Smooth muscle cell (in vitro differentiated cells): ENCODE measurements around the gene EMX1. TPM values are rescaled to one million over a fixed set of nuclear protein-coding genes. Genes with fewer than 3 reads are reported as not detected.

Experiments
- DNase-seq: peaks from one replicate; lab custom pipeline; 2025; ENCODE audit not compliant: unreplicated experiment; lab: John Stamatoyannopoulos, UW
- H2AFZ ChIP-seq: fragments of 200-600 bp; sonication (generic); 2 replicates; pipeline ENCODE4 v1.6.0; 2016; ENCODE audit warnings: antibody characterized with exemption, low read depth, mild to moderate bottlenecking
- H3F3A ChIP-seq: fragments of 200-600 bp; sonication (generic); 2 replicates; pipeline ENCODE4 v1.6.0; 2017; ENCODE audit warnings: antibody characterized with exemption, low read depth
- H3K27ac ChIP-seq: fragments of 200-600 bp; sonication (generic); 2 replicates; pipeline ENCODE4 v1.5.1; 2016; ENCODE audit warnings: low read depth, mild to moderate bottlenecking
- H3K27me3 ChIP-seq: fragments of 200-600 bp; sonication (generic); 2 replicates; pipeline ENCODE4 v1.6.1; 2016; ENCODE audit warnings: low read depth, mild to moderate bottlenecking
- H3K36me3 ChIP-seq: fragments of 200-600 bp; sonication (generic); 2 replicates; pipeline ENCODE4 v1.5.1; 2016; ENCODE audit warnings: low read depth
- H3K4me1 ChIP-seq: fragments of 200-600 bp; sonication (generic); 2 replicates; pipeline ENCODE4 v1.5.1; 2016; ENCODE audit warnings: low read depth
- H3K4me2 ChIP-seq: fragments of 200-600 bp; sonication (generic); 2 replicates; pipeline ENCODE4 v1.6.0; 2016; ENCODE audit warnings: mild to moderate bottlenecking
- H3K4me3 ChIP-seq: fragments of 200-600 bp; sonication (generic); 2 replicates; pipeline ENCODE4 v1.5.1; 2016; ENCODE audit warnings: mild to moderate bottlenecking
- H3K79me2 ChIP-seq: fragments of 200-600 bp; sonication (generic); 2 replicates; pipeline ENCODE4 v1.6.0; 2016; ENCODE audit warnings: low read depth, mild to moderate bottlenecking
- H3K9ac ChIP-seq: fragments of 200-600 bp; sonication (generic); 2 replicates; pipeline ENCODE4 v1.6.0; 2016; ENCODE audit warnings: low read depth
- H3K9me3 ChIP-seq: fragments of 200-600 bp; sonication (generic); replicated peaks from 2 replicates; pipeline ENCODE4 v1.5.1; 2016; ENCODE audit warnings: low read depth
- H4K20me1 ChIP-seq: fragments of 200-600 bp; sonication (generic); 2 replicates; pipeline ENCODE4 v1.6.0; 2016; ENCODE audit warnings: low read depth
- CTCF ChIP-seq: fragments of 200-600 bp; sonication (generic); IDR thresholded peaks from 2 replicates; pipeline ENCODE4 v1.5.1; 2017; ENCODE audit warnings: borderline replicate concordance, mild to moderate bottlenecking, antibody characterized with exemption; ENCODE audit not compliant: insufficient read depth, poor library complexity, severe bottlenecking
- WGBS: methylation state at CpG from one replicate; pipeline ENCODE4 v1.1.7; 2016; ENCODE audit warnings: low lambda C conversion rate; 5-methylcytosine and 5-hydroxymethylcytosine counted together
- polyA plus RNA-seq: library from polyadenylated mRNA; unstranded; fragments of >200 nt; fragmentation: Nextera tagmentation; extraction: Ambion mirVana; gene quantifications from 2 replicates; pipeline ENCODE4 v1.2.1, GENCODE V29; 2016
- total RNA-seq: library from RNA; depleted of rRNA; stranded (reverse); fragments of >200 nt; gene quantifications from 2 replicates; pipeline ENCODE4 v1.2.3, GENCODE V29; 2014

Gene EMX1
- total and polyA plus RNA-seq, 2 experiments from 2014 or later: not detected

GRCh38 chr2:72961036-72961720 is 43.9 kb downstream of the EMX1 start:
- no peak overlapping the region for H2AFZ ChIP-seq
- 98% methylated on average over 27 of the region's 27 CpGs for WGBS

DNA sequence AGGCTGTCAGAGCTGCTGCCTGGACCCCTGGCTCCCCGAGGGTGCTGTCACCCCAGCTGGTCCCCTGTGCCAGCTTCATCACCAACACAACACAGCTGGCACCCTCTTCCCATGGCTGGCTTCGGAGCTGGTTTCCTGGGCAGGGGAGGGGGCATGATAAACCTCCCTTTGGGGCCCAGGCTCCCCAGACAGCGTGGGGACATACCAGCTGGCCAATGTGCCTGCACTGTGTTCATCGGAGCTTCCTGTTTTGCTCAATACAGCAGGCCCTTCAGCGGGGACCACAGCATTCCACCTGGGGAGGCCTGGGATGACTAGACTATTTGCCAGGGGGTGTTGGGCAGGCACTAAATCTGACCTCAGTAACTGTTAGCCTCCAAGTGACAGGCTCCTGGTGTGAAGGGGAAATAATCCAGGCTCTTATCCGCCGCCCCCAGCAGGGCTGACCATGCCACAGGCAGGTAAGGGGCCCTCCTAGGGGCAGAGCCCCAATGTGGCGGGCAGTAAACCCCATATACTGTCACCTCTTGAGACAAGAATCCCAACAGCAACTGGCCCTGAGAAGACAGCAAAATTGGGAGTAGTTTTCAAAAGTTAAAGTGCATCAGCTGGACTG is 44.6 kb downstream of the EMX1 start:
- Histone ChIP-seq H3K79me2 (no peaks in the 10 kb centered on the region), H3F3A (no peaks in the 10 kb centered on the region), H3K4me3 (no peak overlapping the region), H3K4me2 (no peak overlapping the region), H3K27ac (no peak overlapping the region), H2AFZ (no peak overlapping the region), H3K4me1 (no peaks in the 10 kb centered on the region), H3K27me3 (no peaks in the 10 kb centered on the region), H3K9ac (no peak overlapping the region), H3K9me3 (no peaks in the 10 kb centered on the region), H3K36me3 (no peaks in the 10 kb centered on the region), H4K20me1 (no peaks in the 10 kb centered on the region)
- DNase-seq: no peak
- WGBS: 89% methylated on average over 8 of the region's 8 CpGs
- TF ChIP-seq CTCF: no peak

More at GRCh38 chr2:72961036-72961720, 43.9 kb downstream of the EMX1 start:
- no peak for DNase-seq
- Histone ChIP-seq H3K4me2 (no peak overlapping the region), H3K4me3 (no peak overlapping the region), H3K36me3 (no peaks in the 10 kb centered on the region), H3K9ac (no peak overlapping the region), H3K79me2 (no peaks in the 10 kb centered on the region), H3K4me1 (peaks cover 1% of the 10 kb centered on the region), H3F3A (no peaks in the 10 kb centered on the region), H3K9me3 (no peaks in the 10 kb centered on the region), H3K27me3 (no peaks in the 10 kb centered on the region), H4K20me1 (no peaks in the 10 kb centered on the region), H3K27ac (no peak overlapping the region)
- TF ChIP-seq CTCF: no peak

- Histone ChIP-seq H3K79me2 (no peaks in the 10 kb centered on the region), H4K20me1 (no peaks in the 10 kb centered on the region), H3K9ac (no peak overlapping the region), H3K27me3 (no peaks in the 10 kb centered on the region), H3K36me3 (no peaks in the 10 kb centered on the region), H3K27ac (no peak overlapping the region), H2AFZ (no peak overlapping the region), H3K4me2 (no peak overlapping the region), H3K4me1 (no peaks in the 10 kb centered on the region), H3K9me3 (no peaks in the 10 kb centered on the region), H3K4me3 (no peak overlapping the region), H3F3A (no peaks in the 10 kb centered on the region)
- no peak for DNase-seq
- no peak for TF ChIP-seq CTCF
- WGBS: 73% methylated on average over 7 of the region's 7 CpGs
Observed at GRCh38 chr2:72962911-72963310, 45.6 kb downstream of the EMX1 start.
